NCI-H1105 (cell line): ENCODE results near the gene DENND1C.
A peak's percentile ranks its signal among the peaks of the same experiment; 100 is the strongest.

Experiments
- DNase-seq: peaks from one replicate; lab custom pipeline; 2025; lab: John Stamatoyannopoulos, UW

Gene DENND1C

GRCh38 chr19:6481541-6482342, at the start of gene DENND1C:
TSS of gene DENND1C (minus strand) at chr19:6481787. CDS start at chr19:6481695, 92 bp downstream.
- DNase-seq: no peak

GRCh38 chr19:6530386-6531162, 49.0 kb upstream of the DENND1C start, which contains the start of gene TNFSF9:
TSS of gene TNFSF9 (plus strand) at chr19:6531026. CDS start at chr19:6531037, 11 bp downstream.
- peak; percentile 56 for DNase-seq

- no peak for DNase-seq
These were observed 48.4 kb upstream of the DENND1C start for GRCh38 chr19:6529937-6530385.

GRCh38 chr19:6529351-6529750, 47.8 kb upstream of the DENND1C start:
- no peak for DNase-seq

- no peak for DNase-seq
These were observed 47.0 kb upstream of the DENND1C start for GRCh38 chr19:6528544-6529121.

GRCh38 chr19:6527893-6528543, 46.4 kb upstream of the DENND1C start:
- no peak for DNase-seq

GRCh38 chr19:6524311-6524710, 42.7 kb upstream of the DENND1C start:
- DNase-seq: peak; percentile 22

- DNase-seq: no peak
These were observed 41.1 kb upstream of the DENND1C start for GRCh38 chr19:6522712-6523111.

- no peak for DNase-seq
These were observed 40.4 kb upstream of the DENND1C start for GRCh38 chr19:6521718-6522646.

- DNase-seq: no peak
These were observed 37.7 kb upstream of the DENND1C start for GRCh38 chr19:6519289-6519688.

GRCh38 chr19:6518145-6518911, 36.7 kb upstream of the DENND1C start:
- no peak for DNase-seq

GRCh38 chr19:6516659-6517291, 35.2 kb upstream of the DENND1C start:
- peak; percentile 58 for DNase-seq

- no peak for DNase-seq
These were observed 34.6 kb upstream of the DENND1C start for GRCh38 chr19:6516018-6516658.

GRCh38 chr19:6514926-6515544, 33.4 kb upstream of the DENND1C start:
- no peak for DNase-seq

- no peak for DNase-seq
These were observed 32.5 kb upstream of the DENND1C start for GRCh38 chr19:6514089-6514488.

- no peak for DNase-seq
These were observed 29.0 kb upstream of the DENND1C start for GRCh38 chr19:6510618-6511017.

- DNase-seq: no peak
These were observed 27.8 kb upstream of the DENND1C start for GRCh38 chr19:6509118-6509971.
